NCI-H128 (cell line): ENCODE measurements around the gene GCKR.
A peak's percentile ranks its signal among the peaks of the same experiment; 100 is the strongest.
"Not testable (repeated sequence)": the region's sequence is repeated elsewhere in the genome, so short reads cannot be mapped to it uniquely, and the experiment has no call there.

Source experiments
- DNase-seq: peaks from one replicate; lab custom pipeline; 2025; ENCODE audit not compliant: unreplicated experiment; lab: John Stamatoyannopoulos, UW

Gene GCKR

DNA sequence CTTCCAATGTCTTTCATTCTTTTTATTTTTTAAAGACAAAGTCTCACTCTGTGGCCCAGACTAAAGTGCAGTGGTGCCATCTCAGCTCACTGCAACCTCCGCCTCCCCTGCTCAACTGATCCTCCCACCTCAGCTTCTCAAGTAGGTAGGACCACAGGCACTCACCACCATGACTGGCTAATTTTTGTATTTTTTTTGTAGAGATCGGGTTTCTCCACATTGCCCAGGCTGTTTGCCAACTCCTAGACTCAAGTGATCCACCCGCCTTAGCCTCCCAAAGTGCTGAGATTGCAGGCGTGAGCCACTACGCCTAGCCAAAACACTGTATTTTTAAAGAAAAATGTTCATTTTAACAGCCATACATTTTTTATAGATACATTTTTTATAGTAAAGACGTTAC is 12.7 kb downstream of the GCKR start:
- DNase-seq, result peak; percentile 38

DNA sequence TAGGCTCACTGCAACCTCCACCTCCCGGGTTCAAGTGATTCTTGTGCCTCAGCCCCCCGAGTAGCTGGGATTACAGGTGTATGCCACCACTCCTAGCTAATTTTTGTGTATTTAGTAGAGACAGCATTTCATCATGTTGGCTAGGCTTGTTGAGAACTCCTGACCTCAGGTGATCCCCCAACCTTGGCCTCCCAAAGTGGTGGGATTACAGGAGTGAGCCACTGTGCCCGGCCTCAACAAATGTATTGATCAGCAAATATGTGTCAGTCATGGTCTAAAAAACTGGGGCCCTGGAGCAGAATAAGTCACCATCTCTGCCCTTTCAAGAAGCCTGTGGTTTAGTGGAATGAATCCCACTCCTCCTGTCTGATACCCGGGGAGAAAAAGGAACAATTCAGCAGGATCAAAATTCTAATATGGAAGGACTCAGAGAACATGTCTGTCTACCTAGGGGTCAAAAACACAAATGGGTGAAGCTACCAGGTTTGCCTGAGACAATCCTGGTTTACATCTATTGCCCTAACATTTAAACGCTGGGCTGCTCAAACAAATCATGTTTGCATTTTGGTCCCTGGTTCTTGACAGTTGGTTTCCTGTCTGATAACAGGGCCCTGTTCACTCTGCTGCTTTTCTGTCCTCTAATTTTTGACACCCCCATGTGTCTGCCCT is 21.6 kb downstream of the GCKR start:
- no peak for DNase-seq

DNA sequence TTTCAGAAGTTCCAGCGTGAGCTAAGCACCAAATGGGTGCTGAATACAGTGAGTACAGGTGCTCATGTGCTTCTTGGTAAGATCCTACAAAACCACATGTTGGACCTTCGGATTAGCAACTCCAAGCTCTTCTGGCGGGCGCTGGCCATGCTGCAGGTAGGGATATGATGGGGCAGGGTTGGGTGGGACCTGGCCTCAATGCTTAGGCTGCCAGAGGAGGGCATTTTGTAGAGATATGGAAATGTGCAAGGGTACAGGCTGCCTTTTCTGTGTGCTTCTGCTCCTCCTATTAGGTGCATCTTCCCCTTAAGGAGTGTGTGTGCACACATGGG is 22.1 kb downstream of the GCKR start:
- no peak for DNase-seq

DNA sequence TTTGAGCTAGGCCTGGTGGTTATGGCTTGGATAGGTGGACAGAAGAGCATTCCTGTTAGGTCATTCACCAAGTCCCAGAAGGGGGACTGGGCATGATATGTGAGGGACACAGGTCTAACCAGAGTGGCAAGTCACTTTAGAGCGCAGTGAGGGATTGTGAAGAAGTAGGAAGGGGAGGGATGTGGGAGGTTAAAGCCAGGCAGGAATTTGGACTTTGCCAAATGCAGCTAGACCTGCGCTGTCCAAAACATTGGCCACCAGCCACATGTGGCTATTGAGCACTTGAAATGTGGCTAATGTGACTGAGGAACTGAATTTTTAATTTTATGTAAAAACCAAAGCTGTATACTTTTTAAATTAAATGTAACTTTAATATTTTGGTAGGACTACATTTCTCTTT is 23.7 kb downstream of the GCKR start:
- DNase-seq, result no peak

DNA sequence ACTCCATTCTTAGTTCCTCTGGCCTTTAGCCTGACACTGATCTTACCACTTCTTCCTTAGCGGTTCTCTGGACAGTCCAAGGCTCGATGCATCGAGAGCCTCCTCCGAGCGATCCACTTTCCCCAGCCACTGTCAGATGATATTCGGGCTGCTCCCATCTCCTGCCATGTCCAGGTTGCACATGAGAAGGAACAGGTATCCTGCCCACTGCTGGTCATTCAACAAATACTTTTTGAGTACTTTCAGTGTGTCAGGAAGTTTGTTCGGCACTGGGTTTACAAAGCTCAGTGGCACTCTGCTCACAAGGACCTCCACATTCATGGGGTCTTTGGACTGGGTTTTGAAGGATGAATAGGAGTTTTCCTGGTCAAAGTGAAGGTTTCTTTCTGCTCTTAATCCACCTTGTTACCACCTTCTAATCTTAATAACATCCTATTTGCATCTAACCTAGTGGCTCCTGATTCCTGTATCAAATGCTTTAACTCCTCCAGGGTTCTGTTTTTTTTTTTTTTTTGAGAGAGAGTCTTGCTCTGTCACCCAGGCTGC is 25.8 kb downstream of the GCKR start:
- DNase-seq, result no peak

DNA sequence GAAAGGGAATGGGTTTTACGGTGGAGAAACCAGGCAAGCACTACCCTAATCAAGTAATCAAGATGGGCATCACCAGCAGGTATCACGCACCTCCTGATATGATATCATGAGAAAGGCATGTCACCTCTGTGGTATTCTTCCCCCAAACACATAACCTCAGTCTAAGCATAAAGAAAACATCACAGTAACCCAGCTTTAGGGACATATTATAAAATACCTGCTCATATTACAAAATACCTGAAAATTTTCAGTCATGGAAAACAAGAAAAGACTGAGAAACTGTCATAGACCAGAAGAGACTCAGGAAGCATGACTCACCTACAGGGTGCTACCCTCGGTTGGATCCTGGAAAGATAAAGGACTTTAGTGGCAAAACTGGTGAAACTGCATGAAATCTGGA is 30.5 kb downstream of the GCKR start:
- DNase-seq, result no peak

DNA sequence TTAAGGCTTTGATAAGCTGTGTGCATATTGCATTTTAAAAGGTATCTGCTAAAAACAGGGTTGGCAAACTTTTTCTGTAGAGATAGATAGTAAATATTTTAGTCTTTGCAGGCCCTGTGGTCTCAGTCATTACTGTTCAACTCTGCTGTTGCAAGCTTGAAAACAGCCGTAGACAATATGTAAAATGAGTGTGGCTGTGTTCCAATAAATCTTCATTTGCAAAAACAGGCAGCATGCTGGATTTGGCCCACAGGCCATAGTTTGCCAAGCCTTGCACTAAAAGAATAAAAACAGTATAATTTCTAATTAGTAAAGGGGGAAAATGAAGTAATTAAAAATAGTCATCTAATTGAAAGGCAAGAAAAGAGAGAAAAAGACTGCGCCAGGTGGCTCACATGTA is 35.3 kb downstream of the GCKR start:
- no peak for DNase-seq

DNA sequence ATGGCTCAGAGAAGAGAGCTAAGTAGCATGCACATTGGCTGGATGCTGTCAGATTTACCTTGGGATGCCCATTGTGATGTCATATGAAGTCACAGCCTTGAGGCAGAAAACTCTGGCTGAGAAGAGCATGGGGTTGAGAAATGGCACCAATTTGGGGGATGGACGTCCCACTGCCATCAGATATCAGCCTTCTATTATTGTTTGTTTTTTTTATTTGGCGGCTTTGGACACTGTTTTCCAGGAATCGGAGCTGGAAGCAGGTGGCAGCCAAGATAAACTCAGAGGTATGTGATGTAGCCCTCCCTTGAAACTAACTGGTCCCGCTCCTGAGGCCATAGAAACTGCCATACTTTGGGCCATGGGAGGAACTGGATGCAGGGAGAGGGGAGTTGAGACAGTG is 40.6 kb downstream of the GCKR start:
- DNase-seq, result no peak

DNA sequence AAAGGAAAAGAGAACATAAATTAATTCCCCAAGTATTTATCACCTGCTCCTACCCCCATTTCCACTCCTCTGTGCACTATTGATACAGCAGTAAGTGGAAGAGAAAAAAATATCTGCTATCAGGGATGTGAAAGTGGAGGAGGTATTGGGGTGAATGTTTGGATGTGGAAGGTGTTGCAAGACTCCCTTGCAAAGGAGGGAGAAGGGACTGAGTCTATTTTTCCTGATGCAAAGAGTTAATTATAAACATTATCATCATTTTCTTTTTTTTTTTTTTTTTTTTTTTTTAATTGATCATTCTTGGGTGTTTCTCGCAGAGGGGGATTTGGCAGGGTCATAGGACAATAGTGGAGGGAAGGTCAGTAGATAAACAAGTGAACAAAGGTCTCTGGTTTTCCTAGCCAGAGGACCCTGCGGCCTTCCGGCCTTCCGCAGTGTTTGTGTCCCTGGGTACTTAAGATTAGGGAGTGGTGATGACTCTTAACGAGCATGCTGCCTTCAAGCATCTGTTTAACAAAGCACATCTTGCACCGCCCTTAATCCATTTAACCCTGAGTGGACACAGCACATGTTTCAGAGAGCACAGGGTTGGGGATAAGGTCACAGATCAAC is 42.3 kb downstream of the GCKR start:
- not testable (repeated sequence) for DNase-seq

DNA sequence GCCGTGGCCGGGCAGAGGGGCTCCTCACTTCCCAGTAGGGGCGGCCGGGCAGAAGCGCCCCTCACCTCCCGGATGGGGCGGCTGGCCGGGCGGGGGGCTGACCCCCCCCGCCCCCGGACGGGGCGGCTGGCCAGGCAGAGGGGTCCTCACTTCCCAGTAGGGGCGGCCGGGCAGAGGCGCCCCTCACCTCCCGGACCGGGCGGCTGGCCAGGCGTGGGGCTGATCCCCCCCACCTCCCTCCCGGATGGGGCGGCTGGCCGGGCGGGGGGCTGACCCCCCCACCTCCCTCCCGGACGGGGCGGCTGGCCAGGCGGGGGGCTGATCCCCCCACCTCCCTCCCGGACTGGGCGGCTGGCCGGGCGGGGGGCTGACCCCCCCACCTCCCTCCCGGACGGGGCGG is 43.0 kb downstream of the GCKR start:
- not testable (repeated sequence) for DNase-seq

DNA sequence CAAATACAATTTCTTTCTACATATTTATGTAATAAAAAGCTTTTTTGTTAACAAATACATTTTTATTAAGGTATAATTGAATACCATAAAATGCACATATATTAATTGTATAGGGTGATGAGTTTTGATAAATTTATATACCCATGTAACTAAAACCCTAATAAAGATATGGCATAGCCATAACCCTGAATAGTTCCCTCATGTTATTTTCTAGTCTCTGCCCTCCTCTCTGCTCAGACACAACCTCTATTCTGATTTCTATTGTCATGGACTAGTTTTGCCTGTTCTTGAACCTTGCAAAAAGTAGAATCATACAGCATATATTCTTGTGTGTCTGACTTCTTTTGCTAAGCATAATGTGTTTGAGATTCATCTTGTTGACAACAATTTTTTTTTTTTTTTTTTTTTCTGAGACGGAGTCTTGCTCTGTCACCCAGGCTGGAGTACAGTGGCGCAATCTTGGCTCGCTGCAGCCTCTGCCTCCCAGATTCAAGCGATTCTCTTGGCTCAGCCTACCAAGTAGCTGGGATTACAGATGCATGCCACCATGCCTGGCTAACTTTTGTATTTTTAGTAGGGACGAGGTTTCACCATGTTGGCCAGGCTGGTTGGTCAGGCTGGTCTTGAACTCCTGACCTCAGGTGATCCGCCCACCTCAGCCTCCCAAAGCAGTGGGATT is 47.6 kb downstream of the GCKR start:
- DNase-seq, result no peak

DNA sequence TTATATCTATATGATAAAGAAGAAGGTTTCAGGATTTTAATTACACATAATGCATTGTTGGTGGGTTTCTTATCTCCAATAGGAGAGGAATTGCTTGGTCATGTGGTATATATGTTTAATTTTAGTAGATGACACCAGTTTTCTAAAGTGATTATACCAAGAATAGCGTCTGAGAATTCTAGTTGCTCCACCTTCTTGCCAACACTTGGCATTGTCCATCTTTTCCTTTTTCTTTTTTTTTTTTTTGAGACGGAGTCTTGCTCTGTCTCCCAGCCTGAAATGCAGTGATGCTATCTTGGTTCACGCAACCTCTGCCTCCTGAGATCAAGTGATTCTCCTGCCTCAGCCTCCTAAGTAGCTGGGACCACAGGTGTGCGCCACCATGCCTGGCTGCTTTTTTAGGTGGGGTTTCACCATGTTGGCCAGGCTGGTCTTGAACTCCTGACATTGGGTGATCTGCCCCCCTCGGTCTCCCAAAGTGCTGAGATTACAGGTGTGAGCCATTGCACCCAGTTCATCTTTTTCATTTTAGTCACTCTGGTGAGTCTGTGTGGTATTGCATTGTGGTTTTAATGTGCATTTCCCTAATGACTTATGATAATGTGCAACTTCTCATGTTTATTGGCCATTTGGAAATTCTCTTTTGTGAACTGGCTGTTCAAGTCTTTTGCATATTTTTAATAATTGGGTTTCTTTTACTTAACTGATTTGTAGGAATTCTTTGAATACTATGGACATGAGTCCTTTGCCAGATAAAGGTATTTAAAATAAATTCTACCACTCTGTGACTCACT is 48.9 kb downstream of the GCKR start:
- DNase-seq, result no peak

DNA sequence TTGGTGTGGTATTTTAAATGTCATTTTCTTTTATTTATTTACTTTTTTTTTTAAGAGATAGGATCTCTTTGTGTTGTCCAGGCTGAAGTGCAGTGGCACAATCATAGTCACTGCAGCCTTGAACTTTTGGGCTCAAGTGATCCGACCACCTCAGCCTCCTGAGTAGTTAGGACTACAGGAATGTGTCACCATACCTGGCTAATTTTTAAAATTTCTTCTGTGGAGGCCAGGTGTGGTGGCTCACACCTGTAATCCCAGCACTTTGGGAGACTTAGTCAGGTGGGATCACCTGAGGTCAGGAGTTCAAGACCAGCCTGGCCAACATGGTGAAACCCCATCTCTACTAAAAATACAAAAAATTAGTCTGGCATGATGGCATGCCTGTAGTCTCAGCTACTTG is 52.7 kb downstream of the GCKR start:
- no peak for DNase-seq

DNA sequence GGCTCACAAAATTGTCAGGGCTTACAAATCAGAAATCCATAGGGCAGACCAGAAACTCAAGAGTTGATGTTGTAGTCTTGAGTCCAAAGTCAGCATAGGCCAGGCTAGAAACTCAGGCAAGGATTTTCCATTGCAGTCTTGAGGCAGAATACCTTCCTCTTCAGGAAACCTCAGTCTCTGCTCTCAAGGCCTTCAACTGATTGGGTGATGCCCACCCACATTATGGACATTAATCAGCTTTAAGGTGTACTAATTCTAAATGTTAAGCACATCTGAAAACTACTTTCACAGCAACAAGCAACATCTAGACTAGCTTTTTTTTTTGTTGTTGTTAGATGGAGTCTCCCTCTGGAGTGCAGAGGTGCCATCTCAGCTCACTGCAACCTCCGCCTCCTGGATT is 54.9 kb downstream of the GCKR start:
- no peak for DNase-seq

DNA sequence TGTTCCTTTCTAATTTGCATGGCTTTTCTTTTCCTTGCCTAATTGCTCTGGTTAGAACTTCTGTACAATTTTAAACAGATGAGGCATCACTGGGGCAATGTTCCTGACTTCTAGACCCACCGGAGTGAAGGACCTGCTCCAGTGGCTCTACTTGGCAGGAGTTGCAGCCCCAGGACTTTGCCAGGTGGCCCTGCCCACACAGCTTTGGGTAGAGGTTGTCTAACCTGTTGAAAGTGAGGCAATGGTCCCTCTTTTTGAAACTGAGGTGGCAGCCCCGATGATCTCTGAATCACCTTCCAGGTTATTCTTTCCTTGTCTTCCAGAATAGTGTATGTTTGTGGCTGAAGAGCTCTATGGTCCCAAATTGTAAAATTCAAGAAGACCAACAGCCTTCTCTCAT is 56.3 kb downstream of the GCKR start:
- no peak for DNase-seq

DNA sequence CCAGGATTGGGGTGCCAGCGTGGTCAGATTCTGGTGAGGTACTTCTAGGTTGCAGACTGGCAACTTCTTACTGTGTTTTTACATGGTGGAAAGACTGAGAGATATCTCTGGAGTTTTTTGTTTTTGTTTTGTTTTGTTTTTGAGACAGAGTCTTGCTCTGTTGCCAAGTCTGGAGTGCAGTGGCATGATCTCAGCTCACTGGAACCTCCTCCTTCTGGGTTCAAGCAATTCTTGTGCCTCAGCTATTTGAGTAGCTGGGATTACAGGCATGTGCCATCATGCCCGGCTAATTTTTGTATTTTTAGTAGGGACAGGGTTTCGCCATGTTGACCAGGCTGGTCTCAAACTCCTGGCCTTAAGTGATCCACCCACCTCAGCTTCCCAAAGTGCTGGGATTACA is 57.8 kb downstream of the GCKR start:
- not testable (repeated sequence) for DNase-seq

DNA sequence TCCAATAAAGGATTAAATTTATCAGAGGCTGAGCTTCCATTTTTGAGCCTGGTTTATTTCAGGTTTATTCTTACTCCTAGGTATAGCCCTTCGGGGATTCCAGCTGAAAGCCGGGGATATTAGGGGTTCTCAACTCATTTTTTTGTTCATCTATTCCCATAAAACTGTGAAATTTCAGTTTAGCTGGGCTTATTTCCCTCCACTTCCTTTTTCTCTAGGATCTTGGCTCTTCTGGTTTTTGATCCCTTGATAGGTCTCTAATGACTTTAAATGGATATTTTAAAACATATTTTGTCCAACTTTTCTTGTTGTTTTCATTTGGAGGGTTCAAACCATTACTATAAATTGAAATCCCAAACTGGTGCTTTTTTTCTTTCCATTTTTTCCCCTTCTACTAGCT is 62.6 kb downstream of the GCKR start:
- no peak for DNase-seq

DNA sequence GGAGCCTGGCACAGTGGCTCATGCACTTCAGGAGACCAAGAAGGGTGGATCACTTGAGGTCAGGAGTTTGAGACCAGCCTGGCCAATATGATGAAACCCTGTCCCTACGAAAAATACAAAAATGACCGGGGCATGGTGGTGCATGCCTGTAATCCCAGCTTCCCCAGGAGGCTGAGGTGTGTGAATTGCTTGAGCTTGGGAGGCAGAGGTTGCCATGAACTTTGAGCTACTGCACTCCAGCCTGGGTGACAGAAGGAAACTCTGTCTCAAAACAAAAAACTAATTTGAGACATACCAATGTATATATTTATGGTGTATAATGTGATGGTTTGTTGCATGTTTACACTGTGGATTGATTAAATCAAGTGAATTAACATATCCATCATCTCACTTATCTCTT is 64.4 kb downstream of the GCKR start:
- no peak for DNase-seq

DNA sequence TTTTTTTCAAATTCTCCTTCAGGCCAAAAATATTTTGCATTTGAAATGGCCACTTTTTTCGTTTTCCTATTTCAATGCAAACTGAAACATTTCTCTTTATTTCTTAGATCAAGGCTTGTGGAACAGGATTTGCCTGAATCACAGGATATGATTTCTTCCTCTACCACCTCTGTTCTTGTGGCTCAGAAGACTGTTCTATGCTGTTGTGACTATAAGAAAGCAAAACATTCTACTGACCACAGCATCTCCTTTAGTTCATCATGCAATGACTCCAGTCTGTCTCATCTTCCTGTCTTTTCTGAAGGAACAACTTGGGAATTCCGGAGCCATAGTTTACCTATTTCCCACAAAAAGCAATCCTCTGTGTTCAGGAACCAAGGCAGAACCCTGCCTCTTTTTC is 70.0 kb downstream of the GCKR start:
- DNase-seq, result no peak

DNA sequence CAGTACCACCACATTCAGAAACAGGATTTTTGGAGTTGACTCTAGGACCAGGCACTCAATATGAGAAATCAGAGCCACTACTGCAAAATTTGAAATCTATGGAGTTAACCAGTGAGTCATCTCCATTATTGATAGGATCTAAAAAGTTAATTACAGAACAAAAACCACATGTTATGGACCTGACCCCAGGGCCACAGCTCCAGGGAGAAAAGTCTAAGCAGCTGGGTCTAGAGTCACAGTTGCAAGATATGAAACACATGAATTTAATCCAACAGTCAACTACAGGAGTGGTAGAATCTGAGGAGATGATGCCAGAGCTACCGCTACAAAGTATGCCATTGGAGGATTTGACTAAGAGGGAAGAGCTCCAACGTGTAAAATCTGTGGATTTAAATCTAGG is 72.8 kb downstream of the GCKR start:
- no peak for DNase-seq

DNA sequence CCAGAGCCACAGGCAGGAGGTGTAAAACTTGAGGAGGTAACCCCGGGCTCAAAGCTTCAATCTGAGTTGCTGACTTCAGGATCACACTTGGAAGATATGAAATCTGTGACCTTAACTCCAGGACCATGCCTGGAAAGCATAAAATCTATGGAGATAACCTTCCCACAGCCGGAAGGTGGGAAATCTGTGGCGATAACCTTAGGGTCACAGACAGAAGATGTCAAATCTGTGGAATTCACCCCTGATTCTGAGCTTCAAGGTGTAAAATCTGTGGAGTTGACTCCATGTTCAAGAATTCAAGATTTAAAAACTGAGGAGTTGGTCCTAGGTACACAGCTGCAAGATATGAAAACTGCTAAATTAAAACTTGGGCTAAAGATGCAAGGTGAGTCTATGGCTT is 74.6 kb downstream of the GCKR start:
- DNase-seq, result no peak

DNA sequence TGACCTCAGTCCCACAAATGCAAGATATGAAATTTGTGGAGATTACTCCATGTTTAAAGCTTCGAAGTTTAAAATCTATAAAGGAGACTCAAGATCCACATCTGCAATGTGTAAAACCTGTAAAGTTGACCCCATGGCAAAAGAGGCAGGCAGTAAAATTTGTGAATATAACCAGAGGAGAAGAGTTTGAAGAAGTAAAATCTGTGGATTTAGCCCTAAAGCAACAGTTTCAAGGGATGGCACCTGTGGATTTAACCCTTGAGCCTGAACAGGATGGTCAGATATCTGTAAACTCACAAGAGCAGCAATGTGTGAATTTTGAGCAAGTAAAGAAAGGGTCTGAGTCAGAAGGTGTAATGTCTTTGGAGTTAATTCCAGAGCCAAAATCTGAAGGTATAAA is 75.0 kb downstream of the GCKR start:
- no peak for DNase-seq
